Measurements from ENCODE around the gene PCBD1.

- TF ChIP-seq, protein P1, sequence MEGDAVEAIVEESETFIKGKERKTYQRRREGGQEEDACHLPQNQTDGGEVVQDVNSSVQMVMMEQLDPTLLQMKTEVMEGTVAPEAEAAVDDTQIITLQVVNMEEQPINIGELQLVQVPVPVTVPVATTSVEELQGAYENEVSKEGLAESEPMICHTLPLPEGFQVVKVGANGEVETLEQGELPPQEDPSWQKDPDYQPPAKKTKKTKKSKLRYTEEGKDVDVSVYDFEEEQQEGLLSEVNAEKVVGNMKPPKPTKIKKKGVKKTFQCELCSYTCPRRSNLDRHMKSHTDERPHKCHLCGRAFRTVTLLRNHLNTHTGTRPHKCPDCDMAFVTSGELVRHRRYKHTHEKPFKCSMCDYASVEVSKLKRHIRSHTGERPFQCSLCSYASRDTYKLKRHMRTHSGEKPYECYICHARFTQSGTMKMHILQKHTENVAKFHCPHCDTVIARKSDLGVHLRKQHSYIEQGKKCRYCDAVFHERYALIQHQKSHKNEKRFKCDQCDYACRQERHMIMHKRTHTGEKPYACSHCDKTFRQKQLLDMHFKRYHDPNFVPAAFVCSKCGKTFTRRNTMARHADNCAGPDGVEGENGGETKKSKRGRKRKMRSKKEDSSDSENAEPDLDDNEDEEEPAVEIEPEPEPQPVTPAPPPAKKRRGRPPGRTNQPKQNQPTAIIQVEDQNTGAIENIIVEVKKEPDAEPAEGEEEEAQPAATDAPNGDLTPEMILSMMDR (IDR thresholded peaks at IDR 0.05; ENCODE audit: borderline replicate concordance, extremely low read depth, low read length, poor library complexity, severe bottlenecking): no peak
- TF ChIP-seq EZH2 (IDR thresholded peaks at IDR 0.05; ENCODE audit: borderline replicate concordance, low read depth, low read length, severe bottlenecking): no peak
Measured at GRCh38 chr10:70908406-70909296, 20.3 kb upstream of the PCBD1 start.

Measured in DND-41 (cell line).